ENCODE results near the gene DRAM2.

The DRAM2 gene

GRCh38 chr1:111139956-111140679 lies at the start of gene DRAM2, which contains the start of gene CEPT1:
DRAM2 (minus strand) TSS chr1:111140093; CDS start chr1:111131554, 8,539 bp downstream.
CEPT1 (plus strand) TSS chr1:111140223; CDS start chr1:111147715, 7,492 bp downstream.
- peak; percentile 93 for DNase-seq

GRCh38 chr1:111184663-111185062 lies 44.8 kb upstream of the DRAM2 start:
- DNase-seq: no peak

GRCh38 chr1:111183308-111184069 lies 43.6 kb upstream of the DRAM2 start:
- DNase-seq: no peak

- no peak for DNase-seq
Observed at GRCh38 chr1:111182052-111182451, 42.2 kb upstream of the DRAM2 start.

- DNase-seq: no peak
Observed at GRCh38 chr1:111179968-111180533, 40.2 kb upstream of the DRAM2 start.

- no peak for DNase-seq
Observed at GRCh38 chr1:111176678-111177077, 36.8 kb upstream of the DRAM2 start.

GRCh38 chr1:111175349-111175748 lies 35.5 kb upstream of the DRAM2 start:
- no peak for DNase-seq

GRCh38 chr1:111174070-111174469 lies 34.2 kb upstream of the DRAM2 start:
- no peak for DNase-seq

GRCh38 chr1:111172463-111172862 lies 32.6 kb upstream of the DRAM2 start:
- no peak for DNase-seq

GRCh38 chr1:111164151-111164550 lies 24.3 kb upstream of the DRAM2 start:
- DNase-seq: no peak

GRCh38 chr1:111163363-111163762 lies 23.5 kb upstream of the DRAM2 start:
- DNase-seq: no peak

- no peak for DNase-seq
Observed at GRCh38 chr1:111162488-111162880, 22.6 kb upstream of the DRAM2 start.

- no peak for DNase-seq
Observed at GRCh38 chr1:111161843-111162487, 22.1 kb upstream of the DRAM2 start.

GRCh38 chr1:111157431-111157830 lies 17.5 kb upstream of the DRAM2 start:
- no peak for DNase-seq

GRCh38 chr1:111154021-111154999 lies 14.4 kb upstream of the DRAM2 start:
- DNase-seq: no peak

GRCh38 chr1:111151838-111152237 lies 11.9 kb upstream of the DRAM2 start:
- DNase-seq: no peak

GRCh38 chr1:111148376-111148881 lies 8.5 kb upstream of the DRAM2 start:
- DNase-seq: no peak

- DNase-seq: no peak
Observed at GRCh38 chr1:111147948-111148347, 8.1 kb upstream of the DRAM2 start.

- no peak for DNase-seq
Observed at GRCh38 chr1:111145963-111146768, 6.3 kb upstream of the DRAM2 start.

GRCh38 chr1:111145542-111145941 lies 5.6 kb upstream of the DRAM2 start:
- no peak for DNase-seq

All from CD4-positive, alpha-beta T cell treated with Interleukin-4 for 4 hours (primary cell).